ENCODE measurements around the gene POFUT2.

DNA sequence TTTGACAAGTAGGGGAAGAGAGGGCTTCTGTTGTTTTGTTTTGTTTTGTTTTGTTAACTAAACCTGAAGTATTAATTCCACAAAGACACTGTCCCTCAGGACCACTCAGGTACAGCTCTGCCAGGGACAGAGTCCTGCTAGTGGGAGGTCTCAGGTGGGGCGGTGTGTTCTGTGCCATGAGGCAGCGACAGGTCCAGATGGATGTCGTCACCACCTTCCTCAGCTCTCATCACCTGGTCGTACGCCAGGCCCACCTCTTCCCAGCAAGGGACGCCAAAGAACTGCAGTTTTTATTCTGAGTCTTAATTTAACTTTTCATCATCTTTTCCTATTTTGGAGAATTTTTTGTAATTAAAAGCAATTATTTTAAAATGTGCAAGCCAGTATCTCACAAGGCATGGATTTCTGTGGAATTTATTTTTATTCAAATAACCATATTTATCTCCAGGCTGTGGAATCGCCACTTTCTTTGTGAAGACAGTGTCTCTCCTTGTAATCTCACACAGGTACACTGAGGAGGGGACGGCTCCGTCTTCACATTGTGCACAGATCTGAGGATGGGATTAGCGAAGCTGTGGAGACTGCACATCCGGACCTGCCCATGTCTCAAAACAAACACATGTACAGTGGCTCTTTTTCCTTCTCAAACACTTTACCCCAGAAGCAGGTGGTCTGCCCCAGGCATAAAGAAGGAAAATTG is 62.5 kb downstream of the POFUT2 start:
- TF ChIP-seq POLR2A (IDR thresholded peaks at IDR 0.05; ENCODE audit: low read depth, low read length) (no peak), TAF1 (IDR thresholded peaks at IDR 0.05; ENCODE audit: borderline replicate concordance, low read depth, low read length) (no peak)
